Fibroblast of the aortic adventitia (primary cell): Measurements from ENCODE around the gene SLC46A3. TPM values are rescaled to one million over a fixed set of nuclear protein-coding genes. Genes with fewer than 3 reads are reported as not detected.
A peak's percentile ranks its signal among the peaks of the same experiment; 100 is the strongest.

Source experiments
- DNase-seq: peaks from one replicate; pipeline ENCODE4 v3.0.0-alpha.2; 2010; ENCODE audit warnings: low read depth
- H3K4me3 ChIP-seq: 2 replicates; pipeline ENCODE4 v1.5.1; 2011; ENCODE audit warnings: low read depth, mild to moderate bottlenecking, control low read depth, low read length, moderate library complexity
- CTCF ChIP-seq: IDR thresholded peaks from 2 replicates; pipeline ENCODE4 v1.5.1; 2011; ENCODE audit warnings: mild to moderate bottlenecking, low read length, control low read depth, inconsistent platforms; ENCODE audit not compliant: insufficient read depth
- total RNA-seq: library from RNA; depleted of rRNA; stranded (reverse); fragments of >200 nt; gene quantifications from 2 replicates; pipeline ENCODE4 v1.2.3, GENCODE V29; 2012; ENCODE audit warnings: low replicate concordance

The SLC46A3 gene
- total RNA-seq, 1 donor: 3.4 TPM

GRCh38 chr13:28671126-28671792, 47.5 kb downstream of the SLC46A3 start:
- TF ChIP-seq CTCF: no peak

GRCh38 chr13:28666897-28667488, 51.8 kb downstream of the SLC46A3 start:
- TF ChIP-seq CTCF: no peak
- no peak for DNase-seq
- no peak overlapping the region for H3K4me3 ChIP-seq

More at GRCh38 chr13:28671126-28671792, 47.5 kb downstream of the SLC46A3 start:
- DNase-seq: no peak
- no peak overlapping the region for H3K4me3 ChIP-seq

- peak; percentile 75 for DNase-seq
Measured at GRCh38 chr13:28659621-28659970, 59.2 kb downstream of the SLC46A3 start.

DNA sequence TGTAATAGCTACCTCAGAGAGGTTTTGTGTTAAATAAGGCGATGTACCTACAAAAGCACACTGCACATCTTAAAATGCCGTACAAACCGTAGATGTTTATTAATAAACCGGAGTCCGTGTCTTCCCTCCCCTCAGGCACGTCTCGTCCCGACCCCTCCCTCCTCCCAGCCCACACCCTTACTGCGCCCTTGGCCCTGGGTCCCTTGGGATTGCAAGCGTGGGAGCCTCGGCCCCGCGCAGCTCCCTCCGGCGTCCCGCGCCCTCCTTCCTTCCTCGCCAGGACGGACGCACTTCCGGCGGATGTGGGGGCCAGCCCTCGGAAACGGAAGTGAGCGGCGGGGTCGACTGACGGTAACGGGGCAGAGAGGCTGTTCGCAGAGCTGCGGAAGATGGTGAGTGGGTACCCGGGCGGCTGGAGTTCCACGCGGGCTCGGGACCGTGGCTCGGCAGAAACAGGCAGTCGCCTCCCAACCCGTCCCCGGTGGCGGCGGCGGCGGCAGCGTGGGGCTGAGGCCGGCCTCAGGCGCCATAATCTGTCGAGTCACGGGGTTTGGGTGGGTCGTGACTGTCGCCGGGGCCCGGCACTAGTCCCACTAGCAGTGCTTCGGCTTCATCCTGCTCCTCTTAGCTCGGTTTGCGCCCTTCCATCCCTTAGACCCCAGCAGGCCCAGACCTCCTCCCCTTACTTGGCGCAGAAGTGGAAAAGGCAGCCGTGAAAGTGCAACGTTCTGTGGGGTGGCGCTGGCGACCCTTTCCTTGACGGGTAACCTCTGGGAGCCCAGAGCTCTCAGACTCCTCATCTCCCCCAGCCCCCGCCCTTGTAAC, 59.8 kb downstream of the SLC46A3 start, which contains the start of gene POMP:
Gene POMP, plus strand, starts transcription at position 335 of the 825 bp plus-strand sequence. Its CDS starts 55 bp downstream, at position 390.
- no peak for TF ChIP-seq CTCF
- H3K4me3 ChIP-seq: peak within 1 kb of the TSS; percentile 98
- peak; percentile 95 for DNase-seq

More at GRCh38 chr13:28659621-28659970, 59.2 kb downstream of the SLC46A3 start:
- peak overlapping the region; percentile 98 for H3K4me3 ChIP-seq
- no peak for TF ChIP-seq CTCF

DNA sequence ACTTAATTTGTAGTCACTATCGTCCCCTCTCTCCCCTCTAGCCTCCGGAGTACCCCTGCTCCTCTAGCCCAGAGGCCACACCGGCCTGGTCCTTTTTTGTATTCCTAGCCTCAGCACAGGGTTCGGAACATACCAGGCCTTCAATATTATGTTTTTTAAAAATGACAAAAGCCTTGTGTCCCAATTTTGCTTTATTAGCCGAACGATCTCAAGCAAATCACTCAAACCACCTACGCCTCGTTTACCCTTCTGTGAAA, 60.3 kb downstream of the SLC46A3 start:
- DNase-seq: no peak
- TF ChIP-seq CTCF: no peak
- peak overlapping the region; percentile 98 for H3K4me3 ChIP-seq

DNA sequence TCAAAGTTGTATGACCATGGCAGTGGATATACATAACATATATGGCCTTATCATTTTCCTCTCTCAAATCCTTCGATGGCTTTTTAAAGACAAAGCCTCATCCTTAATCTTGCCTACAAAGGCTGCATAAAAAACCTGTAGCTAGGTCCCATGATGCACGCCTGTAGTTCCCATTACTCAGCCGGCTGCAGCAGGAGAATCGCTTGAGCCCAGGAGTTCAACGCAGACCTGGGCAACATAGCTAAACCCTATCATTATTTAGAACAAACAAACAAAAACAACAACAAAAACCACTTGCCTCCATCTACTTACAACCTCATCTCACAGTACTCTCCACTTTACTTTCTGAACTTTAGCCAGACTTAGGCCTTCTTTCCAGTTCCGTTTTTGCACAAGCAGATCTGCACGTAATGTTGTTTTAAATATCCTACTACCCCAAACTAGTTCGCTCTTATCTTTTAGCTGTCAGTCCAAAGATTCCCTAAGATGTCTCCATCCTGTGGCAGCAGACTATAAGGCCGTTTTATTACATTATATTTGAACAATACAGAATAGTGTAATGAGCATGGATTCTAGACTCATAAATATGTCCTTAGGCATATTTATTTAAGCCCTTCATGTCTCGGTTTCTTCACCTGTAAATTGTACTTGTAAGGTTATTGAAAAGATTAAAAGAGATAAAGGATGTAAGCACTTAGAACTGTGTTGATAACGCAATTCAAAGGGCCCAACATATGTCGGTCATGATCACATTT, 60.8 kb downstream of the SLC46A3 start:
- peak; percentile 17 for TF ChIP-seq CTCF
- peak; percentile 50 for DNase-seq
- peak overlapping the region; percentile 98 for H3K4me3 ChIP-seq
